GM21390 (cell line): ENCODE measurements around the gene DZIP1L.
"Not testable (repeated sequence)": the region's sequence is repeated elsewhere in the genome, so short reads cannot be mapped to it uniquely, and the experiment has no call there.

Experiments used
- ATAC-seq: cut with Tn5 transposase; IDR thresholded peaks from one replicate; pipeline ENCODE4 v1.9.1; 2021; ENCODE audit not compliant: unreplicated experiment

Gene DZIP1L

GRCh38 chr3:138118612-138119422 lies 3.4 kb upstream of the DZIP1L start:
- peak; percentile 80 for ATAC-seq

DNA sequence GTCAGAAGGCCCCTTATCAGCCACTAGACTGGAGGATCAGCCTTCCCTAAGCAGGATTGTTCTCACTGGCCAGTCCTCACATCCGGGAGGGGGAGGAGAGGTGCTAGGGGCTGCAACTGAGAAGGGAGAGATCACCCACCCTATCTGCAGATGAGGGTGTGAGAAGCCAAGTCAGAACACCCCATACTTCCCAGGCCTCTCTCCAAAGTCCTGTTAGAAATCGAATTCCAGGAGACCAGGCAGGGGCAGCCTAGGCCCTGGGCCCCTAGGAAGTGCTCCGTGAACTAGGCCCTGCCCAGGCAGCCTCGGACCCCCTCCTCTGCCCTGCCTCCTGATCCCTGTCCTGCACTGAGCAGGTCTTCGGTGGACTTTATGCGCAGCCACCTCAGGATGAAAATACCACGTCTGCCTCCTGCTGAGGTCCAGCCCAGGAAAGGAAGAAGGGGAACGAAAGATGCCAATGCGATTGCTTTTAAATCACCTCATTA lies 933 bp downstream of the DZIP1L start:
- ATAC-seq = no peak

DNA sequence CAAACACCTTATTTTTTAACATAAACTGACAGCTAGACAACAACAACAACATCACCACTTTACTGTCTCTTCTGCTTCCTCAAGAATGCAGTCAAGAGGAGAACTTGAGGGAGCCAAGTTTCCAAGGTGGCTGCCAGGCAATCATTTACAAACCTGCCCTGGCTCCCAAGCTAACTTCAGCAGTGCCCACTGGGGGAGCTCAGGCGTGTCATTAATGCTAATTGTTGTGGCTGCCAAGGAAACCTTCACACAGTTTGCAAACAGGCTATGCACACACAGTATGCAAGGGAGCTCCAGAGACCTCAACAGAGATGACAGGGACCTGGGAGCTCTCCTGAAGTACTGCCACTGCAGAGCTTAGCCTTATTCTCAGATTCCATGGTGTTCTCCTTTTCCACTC lies 2.1 kb downstream of the DZIP1L start:
- ATAC-seq = no peak

- ATAC-seq = no peak
Observed at GRCh38 chr3:138112362-138112761, 3.0 kb downstream of the DZIP1L start.

DNA sequence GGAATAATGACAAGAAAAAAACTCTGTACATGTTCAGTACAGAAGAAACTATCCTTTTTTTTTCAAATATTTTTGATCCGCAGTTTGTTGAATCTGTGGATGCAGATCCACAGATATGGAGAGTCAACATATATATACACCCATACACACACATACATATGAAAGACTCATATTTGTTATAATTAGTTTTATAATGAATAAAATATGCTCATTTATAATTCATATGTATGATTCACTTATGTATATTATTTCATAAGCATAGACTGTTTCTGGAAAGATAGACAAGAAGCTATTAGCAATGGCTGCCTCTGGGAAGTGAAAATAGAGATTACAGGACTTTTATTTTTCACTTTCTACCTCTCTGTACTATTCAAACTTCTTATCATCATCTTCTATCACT lies 9.8 kb downstream of the DZIP1L start:
- no peak for ATAC-seq

DNA sequence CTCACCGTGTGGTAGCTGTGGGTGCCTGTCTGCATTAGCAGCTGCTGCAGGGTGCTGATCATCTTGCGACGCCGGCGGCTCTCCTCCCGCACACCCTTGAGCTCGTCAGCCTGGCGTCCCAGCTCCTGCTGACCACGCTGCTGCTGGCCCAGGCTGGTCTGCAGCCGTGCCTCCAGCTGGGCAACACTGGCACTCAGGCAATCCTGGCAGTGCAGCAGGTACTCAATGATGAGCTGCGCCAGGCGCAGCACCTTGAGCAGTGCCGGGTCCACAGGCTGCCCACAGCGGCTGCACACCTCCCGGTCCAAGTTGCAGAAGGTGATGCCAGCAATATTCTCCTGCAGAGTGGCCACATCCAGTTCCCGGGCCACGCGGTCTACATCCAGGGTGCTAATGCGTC lies 11.9 kb downstream of the DZIP1L start:
- no peak for ATAC-seq

- not testable (repeated sequence) for ATAC-seq
Observed at GRCh38 chr3:138101351-138101940, 14.0 kb downstream of the DZIP1L start.

- ATAC-seq = no peak
Observed at GRCh38 chr3:138099417-138099816, 16.0 kb downstream of the DZIP1L start.

DNA sequence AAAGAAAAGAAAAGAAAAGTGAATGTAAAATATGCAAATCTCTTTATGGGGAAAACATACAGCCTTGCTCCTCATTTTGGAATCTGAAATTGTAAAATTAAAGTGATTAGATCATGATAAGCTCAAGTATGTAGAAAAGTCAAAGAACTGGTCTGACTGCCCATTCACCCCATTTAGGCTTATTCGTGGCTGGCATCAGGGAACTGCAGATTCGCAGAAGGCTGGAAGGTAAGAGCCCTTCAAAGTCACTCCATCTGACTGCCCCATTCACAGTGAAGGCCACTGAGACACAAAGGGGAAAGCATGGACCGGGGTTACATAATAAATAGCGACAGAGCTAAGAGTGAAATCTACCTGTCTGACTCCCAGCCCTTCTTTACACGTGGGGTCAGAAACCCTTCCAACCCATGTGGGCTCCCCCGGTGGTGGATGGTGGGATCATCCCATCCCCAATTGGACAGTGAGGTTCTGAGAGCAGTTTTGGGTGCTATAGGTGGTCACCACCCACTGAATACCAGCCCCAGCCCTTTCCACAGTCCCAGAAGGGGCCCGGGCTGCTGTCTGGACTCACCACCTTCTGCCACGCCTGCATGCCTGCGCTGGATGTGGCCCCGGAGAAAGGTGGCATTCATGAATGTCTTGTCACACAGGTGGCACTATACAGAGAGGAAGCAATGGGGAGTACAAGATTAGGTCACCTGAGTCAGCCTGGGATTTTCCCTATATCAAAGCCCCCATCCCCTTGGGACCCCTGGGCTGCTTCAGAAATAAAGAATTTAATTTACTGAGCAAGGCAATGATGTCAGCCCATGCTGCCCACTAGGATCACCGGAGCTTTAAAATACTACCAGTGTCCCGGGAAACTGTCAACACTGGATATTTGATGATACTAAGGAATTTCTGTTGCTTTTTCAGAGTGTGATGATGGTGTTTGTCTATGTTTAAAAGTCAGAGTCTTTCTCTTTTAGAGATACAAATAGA lies 17.9 kb downstream of the DZIP1L start:
- no peak for ATAC-seq

DNA sequence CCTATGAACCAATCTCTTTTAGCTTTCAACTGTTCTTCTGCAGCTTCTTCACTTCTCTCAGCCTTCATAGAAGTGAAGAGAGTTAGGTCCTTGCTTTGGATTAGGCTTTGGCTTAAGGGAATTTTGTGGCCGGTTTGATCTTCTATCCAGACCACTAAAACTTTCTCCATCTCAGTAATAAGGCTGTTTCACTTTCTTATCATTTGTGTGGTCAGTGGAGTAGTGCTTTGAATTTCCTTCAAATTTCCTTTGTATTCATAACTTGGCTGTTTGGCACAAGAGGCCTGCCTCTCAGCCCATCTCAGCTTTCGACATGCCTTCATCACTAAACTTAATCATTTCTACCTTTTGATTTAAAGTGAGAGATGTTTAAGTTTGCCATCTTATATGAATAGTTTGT lies 21.7 kb downstream of the DZIP1L start:
- no peak for ATAC-seq

GRCh38 chr3:138092023-138092422 lies 23.4 kb downstream of the DZIP1L start:
- ATAC-seq = no peak

DNA sequence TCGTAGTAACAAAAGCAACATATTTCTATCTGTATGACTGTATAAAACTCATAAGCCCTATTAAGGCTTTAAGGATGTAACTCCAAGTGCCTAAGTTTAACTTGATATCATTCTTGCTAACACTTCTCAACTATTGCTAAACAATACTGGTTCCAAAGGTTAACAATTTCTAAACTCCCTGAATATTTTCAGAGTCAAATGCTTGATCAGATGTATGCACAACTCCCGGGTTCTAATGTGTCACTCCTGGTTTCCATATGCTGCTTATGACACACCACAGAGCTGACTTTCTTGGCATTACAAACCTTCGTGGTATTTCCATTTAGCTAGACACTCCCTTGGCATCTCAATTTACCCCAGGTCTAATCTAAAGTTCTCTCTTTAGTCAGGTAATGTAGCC lies 26.3 kb downstream of the DZIP1L start:
- ATAC-seq = no peak

DNA sequence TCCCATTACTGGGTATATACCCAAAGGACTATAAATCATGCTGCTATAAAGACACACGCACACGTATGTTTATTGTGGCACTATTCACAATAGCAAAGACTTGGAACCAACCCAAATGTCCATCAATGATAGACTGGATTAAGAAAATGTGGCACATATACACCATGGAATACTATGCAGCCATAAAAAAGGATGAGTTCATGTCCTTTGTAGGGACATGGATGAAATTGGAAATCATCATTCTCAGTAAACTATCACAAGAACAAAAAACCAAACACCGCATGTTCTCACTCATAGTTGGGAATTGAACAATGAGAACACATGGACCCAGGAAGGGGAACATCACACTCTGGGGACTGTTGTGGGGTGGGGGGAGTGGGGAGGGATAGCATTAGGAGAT lies 29.7 kb downstream of the DZIP1L start:
- not testable (repeated sequence) for ATAC-seq

- no peak for ATAC-seq
Observed at GRCh38 chr3:138084196-138084595, 31.2 kb downstream of the DZIP1L start.

DNA sequence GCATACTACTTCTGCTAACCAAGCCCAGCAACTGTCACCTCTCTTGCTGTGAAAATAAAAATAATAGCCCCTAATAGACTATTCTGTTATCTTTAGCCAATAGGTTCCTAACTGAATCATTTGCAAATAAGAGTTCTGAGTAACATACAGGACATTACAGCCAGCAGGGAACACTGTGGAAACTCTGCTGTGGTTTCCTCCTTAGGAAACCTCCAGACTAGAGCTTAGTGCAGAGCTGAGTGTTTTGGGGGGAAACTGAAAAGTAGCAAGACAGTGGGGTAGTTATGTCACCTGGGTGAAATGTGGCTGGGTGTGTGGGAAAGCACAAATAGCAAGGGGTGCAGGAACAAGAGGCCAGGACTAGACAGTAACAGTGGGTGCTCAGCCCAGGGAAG lies 32.4 kb downstream of the DZIP1L start:
- ATAC-seq = no peak

- ATAC-seq = no peak
Observed at GRCh38 chr3:138082085-138082991, 33.1 kb downstream of the DZIP1L start.

DNA sequence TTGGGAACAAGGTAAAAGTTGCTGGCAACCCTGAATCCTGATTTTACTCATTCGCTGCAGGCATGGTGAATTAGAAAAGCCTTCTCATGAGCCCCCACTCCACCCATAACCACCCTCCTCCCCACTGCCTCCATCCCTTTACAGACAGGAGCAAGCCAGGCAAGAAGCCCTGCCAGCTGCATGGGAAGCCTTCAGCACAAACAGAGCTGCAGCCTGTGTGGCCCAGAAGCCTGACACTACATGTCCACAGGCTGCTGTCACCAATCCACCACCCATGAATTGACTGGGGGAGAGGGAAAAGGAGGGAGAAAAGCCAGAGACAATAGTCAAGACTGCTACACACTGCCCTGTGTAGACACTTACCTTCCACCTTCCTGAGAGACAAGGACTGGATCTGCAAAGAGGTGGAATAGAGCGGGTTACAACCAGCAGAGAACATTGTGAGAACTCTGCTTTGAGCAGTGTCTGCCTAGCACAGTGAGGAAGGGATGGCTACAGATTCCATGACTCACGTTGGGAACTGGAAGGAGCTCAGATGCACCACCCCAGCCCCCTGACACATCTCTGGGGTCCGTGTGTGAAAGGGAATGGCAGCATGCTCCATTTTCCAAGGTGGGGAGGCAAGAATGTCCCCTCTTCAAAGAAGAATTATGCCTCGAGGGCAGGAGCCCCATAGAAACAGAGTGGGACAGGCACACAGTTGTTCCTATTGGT lies 33.9 kb downstream of the DZIP1L start:
- no peak for ATAC-seq

GRCh38 chr3:138079901-138080300 lies 35.5 kb downstream of the DZIP1L start:
- ATAC-seq = no peak

DNA sequence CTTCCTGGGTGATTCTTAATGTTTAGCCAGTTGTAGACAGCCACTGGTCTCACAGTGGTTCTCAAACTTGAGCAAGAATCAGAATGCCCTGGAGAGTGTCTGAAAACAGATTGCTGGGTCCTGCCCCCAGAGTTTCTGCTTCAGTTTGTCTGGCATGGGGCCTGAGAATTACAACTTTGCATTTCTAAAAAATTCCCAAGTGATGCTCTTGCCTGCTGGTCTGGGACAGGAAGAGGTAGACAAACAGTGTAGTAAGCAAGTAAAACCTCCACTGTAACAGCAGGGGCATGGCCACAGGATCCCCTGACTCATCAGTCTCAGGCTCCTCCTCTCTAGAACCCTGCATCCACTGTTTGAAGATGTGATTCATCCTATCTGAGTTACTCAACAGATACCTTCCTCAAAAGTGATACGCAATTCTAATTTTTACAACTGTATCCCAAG lies 36.5 kb downstream of the DZIP1L start:
- no peak for ATAC-seq

DNA sequence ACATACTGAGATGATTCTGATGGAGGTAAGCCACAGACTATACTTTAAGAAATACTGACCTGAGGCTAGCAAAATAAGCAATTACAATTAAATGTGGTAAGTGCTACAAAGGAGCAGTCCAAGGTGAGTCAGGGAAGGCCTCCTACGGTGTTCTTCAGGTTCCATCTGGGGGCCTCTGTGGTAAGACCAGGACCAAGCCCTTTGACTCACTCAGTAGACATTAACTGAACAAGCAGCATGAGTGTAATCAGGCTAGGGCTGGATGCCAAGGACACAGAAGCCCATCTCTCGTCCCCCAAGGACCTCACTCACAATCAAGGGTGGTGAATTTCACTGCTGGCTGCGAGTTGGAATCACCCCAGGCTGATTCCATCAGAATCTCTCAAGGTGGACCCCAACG lies 37.3 kb downstream of the DZIP1L start:
- ATAC-seq = no peak
